GM10847 (cell line): ENCODE measurements around the gene METTL6.

ENCODE experiments used
- POLR2A ChIP-seq: IDR thresholded peaks from 2 replicates; pipeline ENCODE4 v1.6.1; 2011; ENCODE audit not compliant: insufficient read length; ENCODE audit errors: extremely low read depth

METTL6 gene

GRCh38 chr3:15431256-15431837, 4.0 kb upstream of the METTL6 start:
- TF ChIP-seq POLR2A, result no peak

- no peak for TF ChIP-seq POLR2A
Measured at GRCh38 chr3:15430624-15431023, 3.3 kb upstream of the METTL6 start.

- no peak for TF ChIP-seq POLR2A
Measured at GRCh38 chr3:15429080-15429479, 1.7 kb upstream of the METTL6 start.

- TF ChIP-seq POLR2A, result no peak
Measured at GRCh38 chr3:15428539-15428938, 1.2 kb upstream of the METTL6 start.

GRCh38 chr3:15427981-15428380, 637 bp upstream of the METTL6 start:
- no peak for TF ChIP-seq POLR2A

GRCh38 chr3:15426579-15427118, 695 bp downstream of the METTL6 start:
- TF ChIP-seq POLR2A, result no peak

GRCh38 chr3:15420871-15421270, 6.5 kb downstream of the METTL6 start:
- TF ChIP-seq POLR2A, result no peak

- no peak for TF ChIP-seq POLR2A
Measured at GRCh38 chr3:15409774-15410173, 17.6 kb downstream of the METTL6 start.

- TF ChIP-seq POLR2A, result no peak
Measured at GRCh38 chr3:15409239-15409638, 18.1 kb downstream of the METTL6 start.

GRCh38 chr3:15405448-15406050, 21.8 kb downstream of the METTL6 start:
- no peak for TF ChIP-seq POLR2A

- no peak for TF ChIP-seq POLR2A
Measured at GRCh38 chr3:15404767-15405166, 22.6 kb downstream of the METTL6 start.

GRCh38 chr3:15403965-15404364, 23.4 kb downstream of the METTL6 start:
- TF ChIP-seq POLR2A, result no peak

- TF ChIP-seq POLR2A, result no peak
Measured at GRCh38 chr3:15403495-15403894, 23.8 kb downstream of the METTL6 start.

- TF ChIP-seq POLR2A, result no peak
Measured at GRCh38 chr3:15401936-15402335, 25.4 kb downstream of the METTL6 start.

- TF ChIP-seq POLR2A, result no peak
Measured at GRCh38 chr3:15399970-15400369, 27.4 kb downstream of the METTL6 start.

GRCh38 chr3:15391007-15391406, 36.3 kb downstream of the METTL6 start:
- TF ChIP-seq POLR2A, result no peak

GRCh38 chr3:15390460-15390859, 36.9 kb downstream of the METTL6 start:
- no peak for TF ChIP-seq POLR2A
